HL-60 (cell line): Measurements from ENCODE around the gene ATP6V1G1.

Experiments used
- GABPA ChIP-seq: IDR thresholded peaks from 2 replicates; pipeline ENCODE4 v1.6.1; 2012; ENCODE audit warnings: low read depth
- POLR2AphosphoS5 ChIP-seq: IDR thresholded peaks from 2 replicates; pipeline ENCODE4 v1.6.1; 2012; ENCODE audit warnings: low read depth
- SPI1 ChIP-seq: IDR thresholded peaks from 2 replicates; pipeline ENCODE4 v1.6.1; 2012; ENCODE audit warnings: low read depth, mild to moderate bottlenecking, borderline replicate concordance
- TF ChIP-seq, protein P1 (sequence below): IDR thresholded peaks from one replicate; pipeline ENCODE4 v1.5.1; 2011; ENCODE audit warnings: low read length, control low read depth, inconsistent platforms; ENCODE audit not compliant: insufficient read depth
- TF ChIP-seq, protein P2 (sequence below): IDR thresholded peaks from 2 replicates; pipeline ENCODE4 v1.6.1; 2012; ENCODE audit warnings: low read depth; ENCODE audit not compliant: insufficient replicate concordance

DNA sequence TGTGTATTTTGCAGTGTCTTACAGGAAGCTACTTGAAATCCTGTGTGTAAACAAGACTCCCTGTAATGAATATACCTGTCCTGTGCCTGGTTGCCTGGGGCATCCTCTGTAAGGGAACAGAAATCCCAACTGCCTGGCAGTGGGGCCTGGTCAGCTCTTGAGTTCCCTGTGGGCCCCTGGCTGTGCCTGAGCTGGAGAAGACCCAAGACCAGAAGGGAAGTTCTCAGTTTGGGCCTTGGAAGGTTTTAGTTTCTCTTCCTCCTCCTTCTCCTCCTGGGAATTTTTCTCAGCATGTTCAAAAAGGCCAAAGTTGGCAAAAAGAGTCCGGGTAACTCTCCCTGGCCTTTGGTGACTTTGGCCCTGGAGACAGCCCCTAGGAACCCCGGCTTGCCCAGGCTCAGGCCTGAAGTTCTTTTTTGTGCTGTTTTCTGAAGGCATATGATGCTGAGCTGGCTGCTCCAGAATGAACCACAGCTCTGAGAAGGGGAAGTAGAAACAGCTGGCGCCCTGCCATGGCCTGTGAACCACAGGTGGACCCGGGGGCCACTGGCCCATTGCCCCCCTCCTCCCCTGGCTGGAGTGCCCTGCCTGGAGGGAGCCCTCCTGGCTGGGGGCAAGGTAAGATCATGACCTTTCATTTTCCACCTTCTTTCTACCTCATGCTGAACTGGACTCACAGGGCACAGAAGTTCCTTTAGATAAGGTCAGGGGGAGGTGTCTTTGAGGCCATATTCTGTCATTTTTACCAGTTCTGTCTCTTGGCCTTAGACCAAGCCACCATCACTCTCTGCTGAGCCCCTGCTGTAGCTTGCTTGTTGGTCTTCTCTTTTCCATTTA lies 29.3 kb downstream of the ATP6V1G1 start:
- TF ChIP-seq, protein P1, sequence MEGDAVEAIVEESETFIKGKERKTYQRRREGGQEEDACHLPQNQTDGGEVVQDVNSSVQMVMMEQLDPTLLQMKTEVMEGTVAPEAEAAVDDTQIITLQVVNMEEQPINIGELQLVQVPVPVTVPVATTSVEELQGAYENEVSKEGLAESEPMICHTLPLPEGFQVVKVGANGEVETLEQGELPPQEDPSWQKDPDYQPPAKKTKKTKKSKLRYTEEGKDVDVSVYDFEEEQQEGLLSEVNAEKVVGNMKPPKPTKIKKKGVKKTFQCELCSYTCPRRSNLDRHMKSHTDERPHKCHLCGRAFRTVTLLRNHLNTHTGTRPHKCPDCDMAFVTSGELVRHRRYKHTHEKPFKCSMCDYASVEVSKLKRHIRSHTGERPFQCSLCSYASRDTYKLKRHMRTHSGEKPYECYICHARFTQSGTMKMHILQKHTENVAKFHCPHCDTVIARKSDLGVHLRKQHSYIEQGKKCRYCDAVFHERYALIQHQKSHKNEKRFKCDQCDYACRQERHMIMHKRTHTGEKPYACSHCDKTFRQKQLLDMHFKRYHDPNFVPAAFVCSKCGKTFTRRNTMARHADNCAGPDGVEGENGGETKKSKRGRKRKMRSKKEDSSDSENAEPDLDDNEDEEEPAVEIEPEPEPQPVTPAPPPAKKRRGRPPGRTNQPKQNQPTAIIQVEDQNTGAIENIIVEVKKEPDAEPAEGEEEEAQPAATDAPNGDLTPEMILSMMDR: no peak
- TF ChIP-seq GABPA (no peak), POLR2AphosphoS5 (peak; percentile 64; the same call in 1 of the 2 replicates), SPI1 (peak; percentile 1; the same call in 1 of the 2 replicates)
- TF ChIP-seq, protein P2, sequence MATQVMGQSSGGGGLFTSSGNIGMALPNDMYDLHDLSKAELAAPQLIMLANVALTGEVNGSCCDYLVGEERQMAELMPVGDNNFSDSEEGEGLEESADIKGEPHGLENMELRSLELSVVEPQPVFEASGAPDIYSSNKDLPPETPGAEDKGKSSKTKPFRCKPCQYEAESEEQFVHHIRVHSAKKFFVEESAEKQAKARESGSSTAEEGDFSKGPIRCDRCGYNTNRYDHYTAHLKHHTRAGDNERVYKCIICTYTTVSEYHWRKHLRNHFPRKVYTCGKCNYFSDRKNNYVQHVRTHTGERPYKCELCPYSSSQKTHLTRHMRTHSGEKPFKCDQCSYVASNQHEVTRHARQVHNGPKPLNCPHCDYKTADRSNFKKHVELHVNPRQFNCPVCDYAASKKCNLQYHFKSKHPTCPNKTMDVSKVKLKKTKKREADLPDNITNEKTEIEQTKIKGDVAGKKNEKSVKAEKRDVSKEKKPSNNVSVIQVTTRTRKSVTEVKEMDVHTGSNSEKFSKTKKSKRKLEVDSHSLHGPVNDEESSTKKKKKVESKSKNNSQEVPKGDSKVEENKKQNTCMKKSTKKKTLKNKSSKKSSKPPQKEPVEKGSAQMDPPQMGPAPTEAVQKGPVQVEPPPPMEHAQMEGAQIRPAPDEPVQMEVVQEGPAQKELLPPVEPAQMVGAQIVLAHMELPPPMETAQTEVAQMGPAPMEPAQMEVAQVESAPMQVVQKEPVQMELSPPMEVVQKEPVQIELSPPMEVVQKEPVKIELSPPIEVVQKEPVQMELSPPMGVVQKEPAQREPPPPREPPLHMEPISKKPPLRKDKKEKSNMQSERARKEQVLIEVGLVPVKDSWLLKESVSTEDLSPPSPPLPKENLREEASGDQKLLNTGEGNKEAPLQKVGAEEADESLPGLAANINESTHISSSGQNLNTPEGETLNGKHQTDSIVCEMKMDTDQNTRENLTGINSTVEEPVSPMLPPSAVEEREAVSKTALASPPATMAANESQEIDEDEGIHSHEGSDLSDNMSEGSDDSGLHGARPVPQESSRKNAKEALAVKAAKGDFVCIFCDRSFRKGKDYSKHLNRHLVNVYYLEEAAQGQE: no peak
